Spleen (tissue), 7 donors: Measurements from ENCODE around the gene SEPTIN5.

ENCODE experiments used
- CTCF ChIP-seq, 11 experiments: fragments of 200-600 bp in 7 of 11; fragments of 450-650 bp in 4 of 11; sonication (generic) in 4 of 11; IDR thresholded peaks in 8 of 11; conservative IDR thresholded peaks in 3 of 11; 1 replicate in 7 of 11; 2 replicates in 4 of 11; pipeline versions ENCODE4 v1.4.0 to v1.8.0; 2016 to 2021; ENCODE audit warnings: antibody characterized with exemption in 11 of 11, inconsistent platforms in 4 of 11, mild to moderate bottlenecking in 1 of 11
- POLR2A ChIP-seq, 3 donors: fragments of 450-650 bp; IDR thresholded peaks; one replicate each; pipeline ENCODE4 v1.5.1; 2017; ENCODE audit warnings: antibody characterized with exemption in 3 of 3, mild to moderate bottlenecking in 1 of 3
- POLR2AphosphoS5 ChIP-seq, 3 donors: sonication (generic); formaldehyde crosslinking; IDR thresholded peaks; one replicate each; pipeline ENCODE4 v1.5.1; 2017; ENCODE audit warnings: antibody characterized with exemption in 3 of 3
- donor health status: DM: no; HTN: no; CAD: no; lungs with moderate emphysema.
- donor health status: DM: no; HTN: no; CAD: no.
- donor health status: DM: no; HTN: no; CAD: no.

DNA sequence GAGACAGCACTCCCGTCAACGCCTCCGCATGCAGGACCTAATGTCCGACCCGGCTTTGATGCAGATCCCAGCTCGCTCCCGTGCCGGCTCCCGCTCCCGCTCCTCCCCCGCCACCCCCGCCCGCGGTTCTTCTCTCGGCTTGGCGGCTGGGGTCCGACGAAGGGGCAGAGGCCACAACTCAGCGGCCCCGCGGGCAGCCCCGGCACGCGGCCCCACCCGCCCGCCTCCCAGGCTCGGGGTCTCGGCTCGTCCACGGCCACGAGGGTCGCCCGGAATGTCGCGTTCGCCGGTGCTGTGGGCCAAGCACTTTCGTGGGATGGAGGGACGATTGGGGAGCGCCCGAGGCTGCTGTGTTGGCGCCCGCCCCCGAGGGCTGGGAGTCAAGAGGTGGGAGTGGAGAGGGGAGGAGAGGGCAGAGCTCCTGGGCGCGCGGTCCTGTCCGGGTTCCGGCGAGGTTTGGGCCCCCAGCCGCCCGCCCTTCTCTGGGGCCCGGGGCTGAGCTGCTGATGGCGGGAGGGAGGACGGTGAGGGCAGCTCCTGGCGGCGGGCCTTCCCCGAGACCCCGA is 40.9 kb downstream of the SEPTIN5 start:
- TF ChIP-seq CTCF (IDR thresholded peaks at IDR 0.05 in 8 of 11, conservative IDR thresholded peaks at IDR 0.05 in 3 of 11) (no peak), POLR2AphosphoS5 (IDR thresholded peaks at IDR 0.05) (no peak), POLR2A (IDR thresholded peaks at IDR 0.05) (no peak)
